Measurements from ENCODE around the gene GAS7. TPM values are rescaled to one million over a fixed set of nuclear protein-coding genes. Genes with fewer than 3 reads are reported as not detected.

The GAS7 gene
- total and polyA plus RNA-seq, 9 of the 15 experiments (the other 6 are each of a cell fraction or from before 2014, with no cell fraction given) = 0.11 to 0.33 TPM; not detected in 7

DNA sequence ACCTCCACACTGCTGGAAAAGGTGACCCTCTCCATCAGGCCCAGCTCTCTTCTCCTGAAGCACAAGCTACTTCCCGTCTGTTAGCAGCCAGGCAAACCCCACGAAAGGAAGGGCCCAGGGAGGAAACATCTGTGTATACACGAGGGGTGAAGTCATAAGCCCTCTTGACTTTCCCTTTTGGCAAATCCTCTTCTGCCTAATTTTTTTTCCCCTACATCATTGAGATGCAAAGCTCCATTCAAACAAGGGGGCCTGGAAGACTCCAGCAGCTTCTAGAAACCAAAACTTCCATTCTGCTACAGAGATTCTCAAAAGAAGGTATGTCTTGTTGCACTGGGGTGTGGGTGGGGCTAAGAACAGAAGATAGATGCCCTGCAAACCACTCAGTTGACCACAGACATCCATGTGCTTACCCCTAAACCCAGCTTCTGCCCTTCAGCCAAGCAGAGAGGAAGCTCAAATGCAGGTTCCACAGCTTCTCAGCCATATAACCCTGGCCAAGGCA, 147.8 kb downstream of the GAS7 start:
- FAIRE-seq = no peak
- Histone ChIP-seq H3K36me3 (ENCODE audit: control insufficient read depth, insufficient read depth, low read length) (no peaks in the 10 kb centered on the region), H3K79me2 (ENCODE audit: control insufficient read depth, insufficient read depth, low read length) (no peaks in the 10 kb centered on the region), H3K4me3 (no peak overlapping the region), H4K20me1 (replicated peaks; ENCODE audit: control insufficient read depth, insufficient read depth, low read length) (no peaks in the 10 kb centered on the region), H2AFZ (ENCODE audit: low read depth, low read length) (no peak overlapping the region), H3K9me3 (replicated peaks; ENCODE audit: control insufficient read depth, insufficient read depth, low read depth, low read length) (no peaks in the 10 kb centered on the region), H3K27me3 (ENCODE audit: control insufficient read depth in 2 of 2, insufficient read depth in 2 of 2, low read length in 2 of 2) (peaks cover 0 to 5% of the 10 kb centered on the region in 2 experiments; a peak in 1 of 5 replicates), H3K4me1 (replicated peaks in 1 of 2; ENCODE audit: control insufficient read depth in 2 of 2, insufficient read depth in 2 of 2, low read length in 2 of 2) (no peaks in the 10 kb centered on the region), H3K4me2 (ENCODE audit: insufficient read depth, low read length) (no peak overlapping the region), H3K9ac (ENCODE audit: insufficient read depth in 1 of 2, low read depth in 2 of 2, low read length in 2 of 2) (no peak overlapping the region), H3K27ac (ENCODE audit: extremely low read depth, low read depth, low read length) (no peak overlapping the region), H3K9me1 (ENCODE audit: control insufficient read depth, insufficient read depth, low read length) (no peaks in the 10 kb centered on the region)
- ChIA-PET CTCF (ENCODE audit: low intra/inter-chr PET ratio) (no interaction called here), POLR2A (no interaction called here)
- intact Hi-C loops (cut with micrococcal nuclease) = no loop called here
- ATAC-seq = no peak
- WGBS (ENCODE audit: insufficient coverage, low coverage, missing lambda C conversion rate) = 0% methylated on average over 2 of the region's 3 CpGs
- DNase-seq (ENCODE audit: extremely low read depth in 1 of 4, low spot score in 3 of 4) = no peak
- in situ Hi-C loops (cut with MboI) = no loop called here
- BruUV-seq (replicated peaks) = no TSS peak
- TF ChIP-seq ZKSCAN8 (CRISPR knock-in tag; IDR thresholded peaks at IDR 0.05) = no peak
- no peak for TF ChIP-seq HIVEP1 (CRISPR knock-in tag; IDR thresholded peaks at IDR 0.05)
- TF ChIP-seq, protein P1, sequence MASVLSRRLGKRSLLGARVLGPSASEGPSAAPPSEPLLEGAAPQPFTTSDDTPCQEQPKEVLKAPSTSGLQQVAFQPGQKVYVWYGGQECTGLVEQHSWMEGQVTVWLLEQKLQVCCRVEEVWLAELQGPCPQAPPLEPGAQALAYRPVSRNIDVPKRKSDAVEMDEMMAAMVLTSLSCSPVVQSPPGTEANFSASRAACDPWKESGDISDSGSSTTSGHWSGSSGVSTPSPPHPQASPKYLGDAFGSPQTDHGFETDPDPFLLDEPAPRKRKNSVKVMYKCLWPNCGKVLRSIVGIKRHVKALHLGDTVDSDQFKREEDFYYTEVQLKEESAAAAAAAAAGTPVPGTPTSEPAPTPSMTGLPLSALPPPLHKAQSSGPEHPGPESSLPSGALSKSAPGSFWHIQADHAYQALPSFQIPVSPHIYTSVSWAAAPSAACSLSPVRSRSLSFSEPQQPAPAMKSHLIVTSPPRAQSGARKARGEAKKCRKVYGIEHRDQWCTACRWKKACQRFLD (CRISPR knock-in tag; IDR thresholded peaks at IDR 0.05) = no peak
- TF ChIP-seq KDM5B (IDR thresholded peaks at IDR 0.05; ENCODE audit: insufficient replicate concordance, low read depth, low read length) = no peak
- no peak for TF ChIP-seq POU5F1 (IDR thresholded peaks at IDR 0.05; ENCODE audit: borderline replicate concordance, low read depth, low read length, partially characterized antibody)
- TF ChIP-seq ZNF232 (CRISPR knock-in tag; IDR thresholded peaks at IDR 0.05) = no peak
- no peak for TF ChIP-seq MYBL2 (IDR thresholded peaks at IDR 0.05; ENCODE audit: low read depth)
- no peak for TF ChIP-seq MYBL2 (CRISPR knock-in tag; IDR thresholded peaks at IDR 0.05; ENCODE audit: borderline replicate concordance)
- no peak for TF ChIP-seq SMARCA4 (IDR thresholded peaks at IDR 0.05)
- no peak for TF ChIP-seq ZNF165 (CRISPR knock-in tag; IDR thresholded peaks at IDR 0.05; ENCODE audit: borderline replicate concordance)
- TF ChIP-seq TAF15 (IDR thresholded peaks at IDR 0.05; ENCODE audit: low read depth, low read length) = no peak
- TF ChIP-seq, protein P2, sequence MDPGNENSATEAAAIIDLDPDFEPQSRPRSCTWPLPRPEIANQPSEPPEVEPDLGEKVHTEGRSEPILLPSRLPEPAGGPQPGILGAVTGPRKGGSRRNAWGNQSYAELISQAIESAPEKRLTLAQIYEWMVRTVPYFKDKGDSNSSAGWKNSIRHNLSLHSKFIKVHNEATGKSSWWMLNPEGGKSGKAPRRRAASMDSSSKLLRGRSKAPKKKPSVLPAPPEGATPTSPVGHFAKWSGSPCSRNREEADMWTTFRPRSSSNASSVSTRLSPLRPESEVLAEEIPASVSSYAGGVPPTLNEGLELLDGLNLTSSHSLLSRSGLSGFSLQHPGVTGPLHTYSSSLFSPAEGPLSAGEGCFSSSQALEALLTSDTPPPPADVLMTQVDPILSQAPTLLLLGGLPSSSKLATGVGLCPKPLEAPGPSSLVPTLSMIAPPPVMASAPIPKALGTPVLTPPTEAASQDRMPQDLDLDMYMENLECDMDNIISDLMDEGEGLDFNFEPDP (CRISPR knock-in tag; IDR thresholded peaks at IDR 0.05) = no peak
- TF ChIP-seq, protein P3, sequence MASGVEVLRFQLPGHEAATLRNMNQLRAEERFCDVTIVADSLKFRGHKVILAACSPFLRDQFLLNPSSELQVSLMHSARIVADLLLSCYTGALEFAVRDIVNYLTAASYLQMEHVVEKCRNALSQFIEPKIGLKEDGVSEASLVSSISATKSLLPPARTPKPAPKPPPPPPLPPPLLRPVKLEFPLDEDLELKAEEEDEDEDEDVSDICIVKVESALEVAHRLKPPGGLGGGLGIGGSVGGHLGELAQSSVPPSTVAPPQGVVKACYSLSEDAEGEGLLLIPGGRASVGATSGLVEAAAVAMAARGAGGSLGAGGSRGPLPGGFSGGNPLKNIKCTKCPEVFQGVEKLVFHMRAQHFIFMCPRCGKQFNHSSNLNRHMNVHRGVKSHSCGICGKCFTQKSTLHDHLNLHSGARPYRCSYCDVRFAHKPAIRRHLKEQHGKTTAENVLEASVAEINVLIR (CRISPR knock-in tag; IDR thresholded peaks at IDR 0.05) = no peak
- no peak for TF ChIP-seq EWSR1 (IDR thresholded peaks at IDR 0.05; ENCODE audit: borderline replicate concordance, low read depth, partially characterized antibody)
- TF ChIP-seq MCM3 (IDR thresholded peaks at IDR 0.05) = no peak
- TF ChIP-seq, protein P4, sequence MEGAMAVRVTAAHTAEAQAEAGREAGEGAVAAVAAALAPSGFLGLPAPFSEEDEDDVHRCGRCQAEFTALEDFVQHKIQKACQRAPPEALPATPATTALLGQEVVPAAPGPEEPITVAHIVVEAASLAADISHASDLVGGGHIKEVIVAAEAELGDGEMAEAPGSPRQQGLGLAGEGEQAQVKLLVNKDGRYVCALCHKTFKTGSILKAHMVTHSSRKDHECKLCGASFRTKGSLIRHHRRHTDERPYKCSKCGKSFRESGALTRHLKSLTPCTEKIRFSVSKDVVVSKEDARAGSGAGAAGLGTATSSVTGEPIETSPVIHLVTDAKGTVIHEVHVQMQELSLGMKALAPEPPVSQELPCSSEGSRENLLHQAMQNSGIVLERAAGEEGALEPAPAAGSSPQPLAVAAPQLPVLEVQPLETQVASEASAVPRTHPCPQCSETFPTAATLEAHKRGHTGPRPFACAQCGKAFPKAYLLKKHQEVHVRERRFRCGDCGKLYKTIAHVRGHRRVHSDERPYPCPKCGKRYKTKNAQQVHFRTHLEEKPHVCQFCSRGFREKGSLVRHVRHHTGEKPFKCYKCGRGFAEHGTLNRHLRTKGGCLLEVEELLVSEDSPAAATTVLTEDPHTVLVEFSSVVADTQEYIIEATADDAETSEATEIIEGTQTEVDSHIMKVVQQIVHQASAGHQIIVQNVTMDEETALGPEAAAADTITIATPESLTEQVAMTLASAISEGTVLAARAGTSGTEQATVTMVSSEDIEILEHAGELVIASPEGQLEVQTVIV (CRISPR knock-in tag; IDR thresholded peaks at IDR 0.05; ENCODE audit: borderline replicate concordance) = no peak
